CD4-positive, alpha-beta T cell treated with Interferon gamma for 1 hour (primary cell): ENCODE data around the gene C1R.

ENCODE experiments used
- DNase-seq: peaks from one replicate; pipeline ENCODE4 v3.0.0-alpha.2; 2020

The C1R gene

GRCh38 chr12:7092229-7092985, at the start of gene C1R:
Gene C1R, minus strand, starts transcription at chr12:7092445. Its CDS starts 57 bp downstream, at chr12:7092388.
- peak; percentile 53 for DNase-seq

- no peak for DNase-seq
Measured at GRCh38 chr12:7141351-7142005, 49.2 kb upstream of the C1R start.

GRCh38 chr12:7139200-7139599, 47.0 kb upstream of the C1R start:
- no peak for DNase-seq

GRCh38 chr12:7137908-7138307, 45.7 kb upstream of the C1R start:
- no peak for DNase-seq

GRCh38 chr12:7136676-7137075, 44.4 kb upstream of the C1R start:
- no peak for DNase-seq

- DNase-seq, result no peak
Measured at GRCh38 chr12:7136071-7136470, 43.8 kb upstream of the C1R start.

- no peak for DNase-seq
Measured at GRCh38 chr12:7134396-7135166, 42.3 kb upstream of the C1R start.

GRCh38 chr12:7131502-7131866, 39.2 kb upstream of the C1R start:
- peak; percentile 11 for DNase-seq

- DNase-seq, result peak; percentile 48
Measured at GRCh38 chr12:7130701-7131501, 38.7 kb upstream of the C1R start.

- peak; percentile 83 for DNase-seq
Measured at GRCh38 chr12:7129872-7130691, 37.8 kb upstream of the C1R start, which contains the start of gene CLSTN3. Gene CLSTN3, plus strand, starts transcription at chr12:7130371. Its CDS starts 278 bp downstream, at chr12:7130649.

- no peak for DNase-seq
Measured at GRCh38 chr12:7129287-7129871, 37.1 kb upstream of the C1R start.

- no peak for DNase-seq
Measured at GRCh38 chr12:7128681-7129286, 36.5 kb upstream of the C1R start, which contains the start of gene RBP5. Gene RBP5, minus strand, starts transcription at chr12:7128889. Its CDS starts 114 bp downstream, at chr12:7128775.

- no peak for DNase-seq
Measured at GRCh38 chr12:7127916-7128626, 35.8 kb upstream of the C1R start.

- no peak for DNase-seq
Measured at GRCh38 chr12:7125632-7126227, 33.5 kb upstream of the C1R start.

- DNase-seq, result no peak
Measured at GRCh38 chr12:7123806-7124522, 31.7 kb upstream of the C1R start.

GRCh38 chr12:7122811-7123769, 30.8 kb upstream of the C1R start:
- no peak for DNase-seq

GRCh38 chr12:7121324-7121723, 29.1 kb upstream of the C1R start:
- DNase-seq, result no peak

GRCh38 chr12:7120166-7120565, 27.9 kb upstream of the C1R start:
- DNase-seq, result no peak
